ENCODE results near the gene HMG20B. TPM values are rescaled to one million over a fixed set of nuclear protein-coding genes. Genes with fewer than 3 reads are reported as not detected.

The HMG20B gene
- total and polyA plus RNA-seq, 2 of the 8 experiments (the other 6 are each of a cell fraction or from before 2014, with no cell fraction given), result 42.9 to 74.2 TPM

- WGBS, 2 experiments (ENCODE audit: extremely low coverage in 1 of 2, insufficient coverage in 1 of 2, insufficient read length in 1 of 2, insufficient replicate concordance in 2 of 2, low coverage in 1 of 2, low lambda C conversion rate in 2 of 2, missing lambda C conversion rate in 1 of 2), result 95% methylated on average over 15 of the region's 15 CpGs; no CpG with 5 or more reads in 1 of the 2 experiments
- CTCF ChIA-PET (ENCODE audit: partially characterized antibody), result interaction anchor here (0.7 to 7.3 kb wide), 10 partner anchors 9 to 316 kb away, joined by 3 to 38 read pairs (median 3); partner anchors contain the start of gene GIPC3
- no peak overlapping the region for H3K9ac ChIP-seq (replicated peaks in 1 of 4; ENCODE audit: extremely low read depth in 1 of 4, low read depth in 3 of 4, low read length in 3 of 4)
- no peak overlapping the region for H2AFZ ChIP-seq (ENCODE audit: low read length)
- H2BK120ac ChIP-seq (replicated peaks; ENCODE audit: low read depth, low read length), result no peak overlapping the region
- H3K4me2 ChIP-seq (ENCODE audit: insufficient read depth in 1 of 2, low read depth in 2 of 2, low read length in 2 of 2), result no peak overlapping the region
- peaks cover 9 to 24% of the 10 kb centered on the region in 2 experiments for H3K79me2 ChIP-seq (ENCODE audit: control insufficient read depth in 1 of 2, insufficient read depth in 2 of 2, low read length in 2 of 2)
- H3K27ac ChIP-seq (ENCODE audit: low read depth, low read length), result no peak overlapping the region
- H4K8ac ChIP-seq (ENCODE audit: extremely low read depth, insufficient read depth, low read length), result no peak overlapping the region
- POLR2A ChIA-PET (ENCODE audit: partially characterized antibody), result interaction anchor here (1.6 to 1.7 kb wide), 2 partner anchors 11 to 85 kb away, joined by 3 to 5 read pairs; no protein-coding TSS in a partner anchor
- no peak overlapping the region for H3K4me3 ChIP-seq (ENCODE audit: extremely low read depth in 1 of 4, insufficient read depth in 2 of 4, low read depth in 3 of 4, low read length in 4 of 4)
- H2BK15ac ChIP-seq (ENCODE audit: low read length), result no peak overlapping the region
- H2BK5ac ChIP-seq (ENCODE audit: low read depth, low read length), result no peak overlapping the region
- H4K5ac ChIP-seq (ENCODE audit: insufficient read length, low read depth, low read length), result no peak overlapping the region
- H3K4me1 ChIP-seq (replicated peaks in 1 of 4; ENCODE audit: control insufficient read depth in 3 of 4, insufficient read depth in 4 of 4, low read length in 3 of 4), result peaks cover 0 to 9% (median 2%) of the 10 kb centered on the region in 4 experiments; a peak in 4 of 7 replicates
- no peak overlapping the region for H3K23ac ChIP-seq (ENCODE audit: insufficient read length)
- FAIRE-seq, result no peak
- H2BK12ac ChIP-seq (ENCODE audit: low read depth, low read length), result no peak overlapping the region
- TF ChIP-seq MAFK (IDR thresholded peaks at IDR 0.05; ENCODE audit: low read depth, low read length) (no peak), YY1 (IDR thresholded peaks at IDR 0.05; ENCODE audit: low read depth, low read length) (no peak), TEAD4 (IDR thresholded peaks at IDR 0.05; ENCODE audit: low read depth, low read length) (no peak), GTF2F1 (IDR thresholded peaks at IDR 0.05; ENCODE audit: borderline replicate concordance, low read depth, low read length) (no peak), RNF2 (IDR thresholded peaks at IDR 0.05; ENCODE audit: borderline replicate concordance, low read depth, low read length, missing control alignments, poor library complexity, severe bottlenecking) (no peak), SIRT6 (IDR thresholded peaks at IDR 0.05; ENCODE audit: low read length) (no peak), ATF2 (IDR thresholded peaks at IDR 0.05; ENCODE audit: low read length) (no peak), MAX (IDR thresholded peaks at IDR 0.05) (no peak)
- H4K20me1 ChIP-seq (replicated peaks in 1 of 2; ENCODE audit: control insufficient read depth in 1 of 2, insufficient read depth in 2 of 2, low read length in 2 of 2), result peaks cover 4 to 16% of the 10 kb centered on the region in 2 experiments
- no peak overlapping the region for H3K18ac ChIP-seq (ENCODE audit: extremely low read depth, low read length)
- DNase-seq (ENCODE audit: low read depth in 1 of 2, low spot score in 2 of 2), result no peak
- H3K36me3 ChIP-seq (ENCODE audit: control insufficient read depth in 2 of 4, insufficient read depth in 4 of 4, low read length in 3 of 4), result peaks cover 2 to 5% (median 3%) of the 10 kb centered on the region in 4 experiments; a peak in 4 of 8 replicates
- peaks cover 4% of the 10 kb centered on the region for H3K23me2 ChIP-seq (ENCODE audit: low read depth, low read length)
- no peak overlapping the region for H3K56ac ChIP-seq (replicated peaks; ENCODE audit: insufficient read length, low read depth, low read length)
- H3K79me1 ChIP-seq (ENCODE audit: low read depth, low read length), result peaks cover 12% of the 10 kb centered on the region
- H3K14ac ChIP-seq (ENCODE audit: insufficient read length), result no peak overlapping the region
- H3K9me3 ChIP-seq (ENCODE audit: insufficient read depth in 2 of 2, low read depth in 1 of 2, low read length in 1 of 2), result no peaks in the 10 kb centered on the region
- no peak overlapping the region for H3K4ac ChIP-seq (replicated peaks; ENCODE audit: insufficient read length, low read depth, low read length)
- no peak overlapping the region for H2BK20ac ChIP-seq (ENCODE audit: low read length)
- no peak overlapping the region for H4K91ac ChIP-seq (replicated peaks; ENCODE audit: insufficient read length, low read length)
- no peaks in the 10 kb centered on the region for H3K27me3 ChIP-seq (replicated peaks in 1 of 4; ENCODE audit: control insufficient read depth in 3 of 4, extremely low read depth in 1 of 4, insufficient read depth in 3 of 4, low read length in 3 of 4)
- no peak overlapping the region for H2AK5ac ChIP-seq (ENCODE audit: low read depth, low read length)
Measured at GRCh38 chr19:3621689-3622088, 48.9 kb downstream of the HMG20B start.
